ENCODE data around the gene TPST1. TPM values are rescaled to one million over a fixed set of nuclear protein-coding genes. Genes with fewer than 3 reads are reported as not detected.

TPST1 gene
- total and polyA plus RNA-seq, 2 of the 8 experiments (the other 6 are each of a cell fraction or from before 2014, with no cell fraction given) = 8.2 to 18.4 TPM

DNA sequence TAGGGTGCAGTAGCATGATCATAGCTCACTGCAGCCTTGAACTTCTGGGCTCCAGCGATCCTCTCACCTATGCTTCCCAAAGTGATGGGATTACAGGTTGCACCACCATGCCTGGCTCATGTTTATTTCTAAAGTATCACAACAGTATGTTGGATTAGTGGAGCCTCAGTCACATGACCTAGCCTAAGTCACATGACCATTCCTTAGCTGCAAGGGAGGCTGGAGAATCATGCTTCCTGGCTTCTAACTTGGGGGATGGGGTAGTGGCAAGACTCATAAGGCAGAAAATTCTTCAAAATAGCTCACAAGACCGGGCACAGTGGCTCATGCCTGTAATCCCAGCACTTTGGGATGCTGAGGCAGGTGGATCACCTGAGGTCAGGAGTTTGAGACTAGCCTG lies 26.9 kb upstream of the TPST1 start:
- no peak overlapping the region for H3K9ac ChIP-seq (replicated peaks in 1 of 4; ENCODE audit: extremely low read depth in 1 of 4, low read depth in 3 of 4, low read length in 3 of 4)
- 88% methylated on average over 2 of the region's 2 CpGs; no CpG with 5 or more reads in 1 of the 2 experiments for WGBS, 2 experiments (ENCODE audit: extremely low coverage in 1 of 2, insufficient coverage in 1 of 2, insufficient read length in 1 of 2, insufficient replicate concordance in 2 of 2, low coverage in 1 of 2, low lambda C conversion rate in 2 of 2, missing lambda C conversion rate in 1 of 2)
- H3K14ac ChIP-seq (ENCODE audit: insufficient read length) = no peak overlapping the region
- no peaks in the 10 kb centered on the region for H3K79me1 ChIP-seq (ENCODE audit: low read depth, low read length)
- ChIA-PET CTCF (ENCODE audit: partially characterized antibody) (interaction anchor here (0.9 to 1.3 kb wide), 2 partner anchors 17 to 93 kb away, joined by 3 read pairs; no protein-coding TSS in a partner anchor), POLR2A (ENCODE audit: partially characterized antibody) (interaction anchor here (0.9 kb wide), 1 partner anchor 10 kb away, joined by 4 read pairs; no protein-coding TSS in a partner anchor)
- H2BK120ac ChIP-seq (replicated peaks; ENCODE audit: low read depth, low read length) = no peak overlapping the region
- no peak overlapping the region for H2AK5ac ChIP-seq (ENCODE audit: low read depth, low read length)
- H2BK15ac ChIP-seq (ENCODE audit: low read length) = no peak overlapping the region
- H4K20me1 ChIP-seq (replicated peaks in 1 of 2; ENCODE audit: control insufficient read depth in 1 of 2, insufficient read depth in 2 of 2, low read length in 2 of 2) = no peaks in the 10 kb centered on the region
- no peaks in the 10 kb centered on the region for H3K79me2 ChIP-seq (ENCODE audit: control insufficient read depth in 1 of 2, insufficient read depth in 2 of 2, low read length in 2 of 2)
- TF ChIP-seq, protein P1, sequence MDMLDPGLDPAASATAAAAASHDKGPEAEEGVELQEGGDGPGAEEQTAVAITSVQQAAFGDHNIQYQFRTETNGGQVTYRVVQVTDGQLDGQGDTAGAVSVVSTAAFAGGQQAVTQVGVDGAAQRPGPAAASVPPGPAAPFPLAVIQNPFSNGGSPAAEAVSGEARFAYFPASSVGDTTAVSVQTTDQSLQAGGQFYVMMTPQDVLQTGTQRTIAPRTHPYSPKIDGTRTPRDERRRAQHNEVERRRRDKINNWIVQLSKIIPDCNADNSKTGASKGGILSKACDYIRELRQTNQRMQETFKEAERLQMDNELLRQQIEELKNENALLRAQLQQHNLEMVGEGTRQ (IDR thresholded peaks at IDR 0.05; ENCODE audit: low read length) = peak; percentile 74
- TF ChIP-seq BACH1 (IDR thresholded peaks at IDR 0.05; ENCODE audit: low read length) = no peak
- H3K4me3 ChIP-seq (ENCODE audit: extremely low read depth in 1 of 4, insufficient read depth in 2 of 4, low read depth in 3 of 4, low read length in 4 of 4) = no peak overlapping the region
- H2BK5ac ChIP-seq (ENCODE audit: low read depth, low read length) = no peak overlapping the region
- no peak overlapping the region for H3K23ac ChIP-seq (ENCODE audit: insufficient read length)
- H2BK20ac ChIP-seq (ENCODE audit: low read length) = no peak overlapping the region
- no peak overlapping the region for H4K8ac ChIP-seq (ENCODE audit: extremely low read depth, insufficient read depth, low read length)
- no peak overlapping the region for H3K4me2 ChIP-seq (ENCODE audit: insufficient read depth in 1 of 2, low read depth in 2 of 2, low read length in 2 of 2)
- H3K4ac ChIP-seq (replicated peaks; ENCODE audit: insufficient read length, low read depth, low read length) = no peak overlapping the region
- no peak for DNase-seq (ENCODE audit: low read depth in 1 of 2, low spot score in 2 of 2)
- no peak for FAIRE-seq
- no peak overlapping the region for H2AFZ ChIP-seq (ENCODE audit: low read length)
- no peak overlapping the region for H3K56ac ChIP-seq (replicated peaks; ENCODE audit: insufficient read length, low read depth, low read length)
- H3K18ac ChIP-seq (ENCODE audit: extremely low read depth, low read length) = no peak overlapping the region
- no peak overlapping the region for H4K5ac ChIP-seq (ENCODE audit: insufficient read length, low read depth, low read length)
- peaks cover 3 to 4% of the 10 kb centered on the region in 2 experiments; a peak in 2 of 4 replicates for H3K9me3 ChIP-seq (ENCODE audit: insufficient read depth in 2 of 2, low read depth in 1 of 2, low read length in 1 of 2)
- H3K27ac ChIP-seq (ENCODE audit: low read depth, low read length) = no peak overlapping the region
- H3K27me3 ChIP-seq (replicated peaks in 1 of 4; ENCODE audit: control insufficient read depth in 3 of 4, extremely low read depth in 1 of 4, insufficient read depth in 3 of 4, low read length in 3 of 4) = no peaks in the 10 kb centered on the region
- H3K4me1 ChIP-seq (replicated peaks in 1 of 4; ENCODE audit: control insufficient read depth in 3 of 4, insufficient read depth in 4 of 4, low read length in 3 of 4) = no peaks in the 10 kb centered on the region; a peak in 1 of 7 replicates
- H3K23me2 ChIP-seq (ENCODE audit: low read depth, low read length) = no peaks in the 10 kb centered on the region
- no peak overlapping the region for H4K91ac ChIP-seq (replicated peaks; ENCODE audit: insufficient read length, low read length)
- H3K36me3 ChIP-seq (ENCODE audit: control insufficient read depth in 2 of 4, insufficient read depth in 4 of 4, low read length in 3 of 4) = no peaks in the 10 kb centered on the region
- no peak overlapping the region for H2BK12ac ChIP-seq (ENCODE audit: low read depth, low read length)

All from H1 (cell line).